ENCODE results near the gene DDAH2.

Gene DDAH2

DNA sequence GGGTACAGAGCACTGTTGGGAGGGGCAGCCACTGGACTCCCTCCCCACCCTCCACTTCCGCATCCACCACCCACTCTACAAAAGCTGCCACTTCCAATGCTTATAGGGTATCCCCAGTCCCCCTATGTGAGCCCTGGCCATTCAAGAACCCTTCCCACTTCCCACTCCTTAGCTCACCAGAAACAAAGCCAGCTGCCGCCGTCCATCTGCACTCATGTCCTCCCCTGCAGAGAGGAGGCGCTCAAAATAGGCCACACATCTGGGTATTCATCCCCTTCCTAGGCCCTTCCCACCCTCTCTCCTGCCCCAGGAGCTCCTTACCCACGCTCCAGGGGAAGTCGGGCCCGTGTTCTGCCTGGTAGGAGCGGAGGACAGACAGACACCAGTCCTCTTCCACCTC is 41.8 kb downstream of the DDAH2 start:
- DNase-seq: no peak

GRCh38 chr6:31686483-31686882 is 42.6 kb downstream of the DDAH2 start:
- DNase-seq: no peak

- DNase-seq: no peak
These were observed 45.5 kb downstream of the DDAH2 start for GRCh38 chr6:31683591-31683990.

DNA sequence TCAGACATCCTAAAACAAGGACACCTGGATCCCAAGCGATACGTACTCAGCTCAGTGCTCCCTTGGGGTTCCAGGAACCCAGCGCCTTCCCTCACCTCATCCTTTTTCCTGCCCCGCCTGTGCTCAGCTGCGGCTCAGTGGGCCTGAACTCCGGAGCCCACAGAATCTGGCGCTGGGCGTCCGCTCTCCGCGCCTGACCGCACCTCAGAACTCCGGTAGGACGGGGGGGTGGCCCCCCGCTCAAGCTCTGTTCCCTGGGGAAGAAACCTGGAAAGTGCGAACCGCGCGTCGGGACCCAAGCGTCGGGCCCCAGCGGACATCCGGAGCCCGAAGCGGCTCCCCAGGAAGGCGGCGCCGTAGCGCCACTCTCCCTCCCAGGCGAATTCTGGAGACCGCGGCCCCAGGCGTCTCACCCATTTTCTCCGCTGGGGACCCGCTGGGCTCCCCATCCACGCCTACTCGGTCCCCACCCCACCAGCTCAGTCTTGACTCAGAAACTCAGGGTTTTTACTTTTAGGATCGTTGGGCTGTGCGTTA is 47.9 kb downstream of the DDAH2 start:
- DNase-seq: no peak

DNA sequence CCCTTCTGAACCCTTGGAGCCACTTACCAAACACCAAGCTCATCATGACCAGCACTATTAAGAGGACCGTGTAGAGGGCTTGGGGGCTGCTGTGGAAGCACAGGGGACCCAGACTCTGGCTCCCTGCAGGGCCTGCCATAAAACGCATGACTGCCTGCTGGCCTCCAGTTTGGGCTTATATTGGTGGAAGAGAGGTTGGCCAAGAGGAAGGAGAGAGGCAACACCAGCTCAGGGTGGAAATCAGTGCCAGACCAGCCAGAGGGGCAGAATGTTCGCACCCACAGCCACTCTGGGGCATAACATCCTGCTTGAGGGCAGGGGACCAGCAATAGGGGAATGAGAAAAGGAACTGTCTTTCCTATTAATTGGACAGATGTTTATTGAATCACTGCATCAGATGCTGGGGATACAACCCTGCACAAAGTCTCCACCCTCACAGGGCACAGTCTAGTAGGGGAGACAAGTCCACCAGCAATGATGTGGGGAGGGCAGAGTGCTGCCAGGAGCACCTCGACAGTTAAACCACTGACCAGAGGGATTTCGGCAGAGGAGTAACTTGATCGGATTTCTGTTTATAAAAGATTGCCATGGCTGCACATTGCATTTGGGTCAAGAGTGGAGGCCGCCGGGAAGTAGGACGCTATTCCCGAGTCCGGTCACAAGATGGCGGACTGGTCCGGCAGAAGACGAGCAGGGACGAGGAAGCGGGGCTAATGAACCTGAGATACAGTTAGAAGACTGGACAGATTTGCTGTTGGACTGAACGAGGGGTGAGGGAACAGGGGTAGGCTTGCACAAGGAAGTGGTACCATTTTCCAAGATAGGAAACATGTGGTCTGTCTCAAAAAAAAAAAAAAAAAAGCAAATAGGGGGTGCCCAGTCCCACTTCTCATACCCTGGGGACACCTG is 48.6 kb downstream of the DDAH2 start, which contains the start of gene LY6G5C:
Gene LY6G5C, minus strand, starts transcription at position 842 of the 909 bp plus-strand sequence. Its CDS starts 694 bp downstream, at position 148.
- DNase-seq: peak; percentile 52

GRCh38 chr6:31677955-31678354 is 51.1 kb downstream of the DDAH2 start:
- DNase-seq: no peak

Data from NCI-H1417 treated with DMSO at 0.1 percent for 48 hours (cell line).